Measurements from ENCODE around the gene SP1.
"Not testable (repeated sequence)": the region's sequence is repeated elsewhere in the genome, so short reads cannot be mapped to it uniquely, and the experiment has no call there.

The SP1 gene

DNA sequence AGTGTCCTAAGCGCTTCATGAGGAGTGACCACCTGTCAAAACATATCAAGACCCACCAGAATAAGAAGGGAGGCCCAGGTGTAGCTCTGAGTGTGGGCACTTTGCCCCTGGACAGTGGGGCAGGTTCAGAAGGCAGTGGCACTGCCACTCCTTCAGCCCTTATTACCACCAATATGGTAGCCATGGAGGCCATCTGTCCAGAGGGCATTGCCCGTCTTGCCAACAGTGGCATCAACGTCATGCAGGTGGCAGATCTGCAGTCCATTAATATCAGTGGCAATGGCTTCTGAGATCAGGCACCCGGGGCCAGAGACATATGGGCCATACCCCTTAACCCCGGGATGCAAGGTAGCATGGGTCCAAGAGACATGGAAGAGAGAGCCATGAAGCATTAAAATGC, 31.0 kb downstream of the SP1 start:
- H3K27me3 ChIP-seq (ENCODE audit: control insufficient read depth, insufficient read depth, low read length) = no peaks in the 10 kb centered on the region
- DNase-seq (ENCODE audit: low read depth, low spot score) = no peak
- WGBS (ENCODE audit: insufficient coverage, insufficient read length) = no CpG with 5 or more reads among the region's 5 CpGs
- H3K4me3 ChIP-seq (ENCODE audit: low read length) = no peak overlapping the region
- H3K4me1 ChIP-seq (ENCODE audit: control insufficient read depth, insufficient read depth, low read length) = no peaks in the 10 kb centered on the region; the same call in 1 of the 2 replicates
- H3K36me3 ChIP-seq (ENCODE audit: control insufficient read depth, insufficient read depth, low read length) = peaks cover 9% of the 10 kb centered on the region; the same call in 1 of the 2 replicates
- H3K27ac ChIP-seq (ENCODE audit: low read length) = no peak overlapping the region
- H3K9me3 ChIP-seq (ENCODE audit: control insufficient read depth, insufficient read depth, low read length) = no peaks in the 10 kb centered on the region

DNA sequence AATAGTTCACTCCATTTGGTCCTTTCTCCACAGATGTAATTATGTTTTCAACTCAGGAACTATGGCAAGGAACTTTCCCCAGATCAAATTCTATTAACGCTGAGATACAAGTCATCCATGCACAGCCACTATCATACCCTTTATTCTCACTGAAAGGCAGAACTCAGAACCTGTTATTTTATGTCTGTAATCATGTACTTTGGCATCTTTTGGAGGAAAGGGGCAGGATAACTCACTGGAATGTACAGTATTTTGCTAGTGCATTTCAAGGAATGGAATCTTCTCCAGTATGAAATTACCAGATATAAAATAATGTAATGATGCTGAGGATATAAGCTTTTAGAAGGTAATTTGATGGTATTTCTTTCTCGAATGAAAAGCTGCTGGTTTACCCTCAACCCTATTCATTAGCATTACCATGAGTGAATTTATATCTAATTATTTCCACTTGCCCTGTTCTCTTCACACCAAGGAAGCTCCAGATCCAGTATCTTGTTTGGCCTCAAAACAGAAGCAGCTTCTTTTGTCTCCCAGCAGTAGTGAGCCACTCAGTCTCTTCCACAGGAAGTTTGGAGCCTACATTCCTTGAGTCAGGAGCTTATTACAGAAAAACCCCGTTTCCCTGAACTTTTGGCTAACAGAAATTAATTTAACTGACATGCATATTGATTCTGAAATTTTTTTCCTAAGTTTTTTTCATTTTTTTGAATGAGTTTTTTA, 33.7 kb downstream of the SP1 start:
- H3K27me3 ChIP-seq (ENCODE audit: control insufficient read depth, insufficient read depth, low read length) = no peaks in the 10 kb centered on the region
- no peaks in the 10 kb centered on the region; the same call in 1 of the 2 replicates for H3K4me1 ChIP-seq (ENCODE audit: control insufficient read depth, insufficient read depth, low read length)
- no peaks in the 10 kb centered on the region for H3K9me3 ChIP-seq (ENCODE audit: control insufficient read depth, insufficient read depth, low read length)
- peaks cover 6% of the 10 kb centered on the region; the same call in 1 of the 2 replicates for H3K36me3 ChIP-seq (ENCODE audit: control insufficient read depth, insufficient read depth, low read length)
- WGBS (ENCODE audit: insufficient coverage, insufficient read length) = no CpG with 5 or more reads among the region's 3 CpGs
- no peak for DNase-seq (ENCODE audit: low read depth, low spot score)
- no peak overlapping the region for H3K27ac ChIP-seq (ENCODE audit: low read length)
- no peak overlapping the region for H3K4me3 ChIP-seq (ENCODE audit: low read length)

DNA sequence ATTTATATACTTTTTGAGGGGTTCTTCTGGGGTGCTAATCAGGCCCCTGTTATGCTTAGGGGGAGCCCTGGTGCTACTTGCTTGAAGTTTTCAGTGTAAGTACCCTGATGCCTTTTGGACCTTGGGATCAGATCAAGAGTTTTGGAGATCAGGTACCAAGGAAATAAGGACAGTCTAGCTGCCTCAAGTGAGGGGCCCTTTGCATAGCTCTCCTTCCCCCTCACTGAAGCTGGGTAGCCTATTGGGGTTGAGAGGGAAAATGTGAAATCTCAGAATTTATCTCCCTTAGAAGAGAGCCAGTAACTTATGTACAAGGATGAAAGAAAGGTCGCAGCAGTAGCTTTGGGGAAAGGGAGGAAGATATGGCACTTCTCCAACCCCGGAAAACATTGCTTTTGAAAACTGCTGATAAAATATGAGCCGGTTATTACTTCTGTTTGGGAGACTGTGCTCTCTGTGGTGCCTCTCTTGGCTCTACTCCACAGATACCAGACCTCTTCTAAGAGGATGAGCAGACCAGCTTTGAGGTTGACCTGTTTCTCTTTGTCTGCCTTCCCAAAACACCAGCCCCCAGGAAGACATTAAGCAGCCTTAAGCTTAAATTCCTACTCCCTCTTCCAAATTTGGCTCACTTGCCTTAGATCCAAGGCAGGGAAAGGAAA, 34.9 kb downstream of the SP1 start:
- WGBS (ENCODE audit: insufficient coverage, insufficient read length) = no CpG with 5 or more reads among the region's 3 CpGs
- H3K9me3 ChIP-seq (ENCODE audit: control insufficient read depth, insufficient read depth, low read length) = no peaks in the 10 kb centered on the region
- no peaks in the 10 kb centered on the region for H3K4me1 ChIP-seq (ENCODE audit: control insufficient read depth, insufficient read depth, low read length)
- H3K4me3 ChIP-seq (ENCODE audit: low read length) = no peak overlapping the region
- no peak for DNase-seq (ENCODE audit: low read depth, low spot score)
- no peak overlapping the region for H3K27ac ChIP-seq (ENCODE audit: low read length)
- H3K36me3 ChIP-seq (ENCODE audit: control insufficient read depth, insufficient read depth, low read length) = 0 out of 2 replicates have a peak, but pooled peaks cover 3% of the 10 kb centered on the region
- H3K27me3 ChIP-seq (ENCODE audit: control insufficient read depth, insufficient read depth, low read length) = no peaks in the 10 kb centered on the region

DNA sequence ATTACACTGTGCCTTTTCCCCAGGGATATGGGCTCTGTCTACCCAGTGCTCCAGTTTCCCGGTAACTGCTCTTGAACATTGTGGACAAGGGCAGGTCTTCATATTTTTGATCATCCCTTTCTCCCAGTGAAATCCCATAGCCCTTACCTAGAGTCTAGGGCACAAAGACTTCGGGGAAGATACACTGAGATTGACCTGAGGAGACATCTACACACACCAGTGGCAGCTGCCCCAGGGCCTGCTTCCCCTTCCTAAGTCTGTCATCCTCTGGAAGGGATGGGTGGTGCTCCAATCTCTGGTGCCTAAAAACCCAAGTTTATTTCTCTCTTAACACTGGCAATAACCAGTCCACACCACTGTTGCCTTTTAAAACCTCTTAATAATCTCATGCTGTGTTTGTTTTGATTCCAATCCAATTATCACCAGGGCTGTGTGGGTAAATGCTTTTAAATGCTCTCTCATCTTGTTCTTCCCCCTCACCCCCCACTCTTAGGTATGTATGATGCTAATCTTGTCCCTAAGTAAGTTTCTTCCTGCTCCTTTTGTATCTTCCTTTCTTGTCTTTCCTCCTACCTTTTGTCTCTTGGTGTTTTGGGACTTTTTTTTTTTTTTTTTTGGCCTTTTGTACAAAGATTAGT, 35.9 kb downstream of the SP1 start:
- H3K9me3 ChIP-seq (ENCODE audit: control insufficient read depth, insufficient read depth, low read length); DNase-seq (ENCODE audit: low read depth, low spot score); H3K4me3 ChIP-seq (ENCODE audit: low read length); H3K36me3 ChIP-seq (ENCODE audit: control insufficient read depth, insufficient read depth, low read length); H3K27ac ChIP-seq (ENCODE audit: low read length); H3K4me1 ChIP-seq (ENCODE audit: control insufficient read depth, insufficient read depth, low read length); H3K27me3 ChIP-seq (ENCODE audit: control insufficient read depth, insufficient read depth, low read length): not testable (repeated sequence)
- WGBS (ENCODE audit: insufficient coverage, insufficient read length) = no CpG with 5 or more reads among the region's 2 CpGs

DNA sequence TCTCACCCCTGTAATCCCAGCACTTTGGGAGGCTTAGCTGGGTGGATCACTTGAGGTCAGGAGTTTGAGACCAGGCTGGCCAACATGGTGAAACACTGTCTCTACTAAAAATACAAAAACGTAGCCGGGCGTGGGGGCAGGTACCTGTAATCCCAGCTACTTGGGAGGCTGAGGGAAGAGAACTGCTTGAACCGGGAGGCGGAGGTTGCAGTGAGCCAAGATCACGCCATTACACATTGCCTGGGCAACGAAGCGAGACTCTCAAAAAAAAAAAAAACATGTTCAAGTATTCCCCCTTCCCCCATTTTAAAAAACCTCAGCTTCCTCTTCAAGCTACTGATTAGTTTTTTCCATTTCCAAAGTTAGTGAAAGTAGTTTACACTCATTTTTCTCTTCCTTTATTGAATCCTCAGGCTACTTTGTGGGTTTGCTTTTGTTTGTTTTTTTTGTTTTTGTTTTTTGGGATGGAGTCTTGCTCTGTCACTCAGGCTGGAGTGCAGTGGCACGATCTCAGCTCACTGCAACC, 37.4 kb downstream of the SP1 start:
- not testable (repeated sequence) for H3K27me3 ChIP-seq (ENCODE audit: control insufficient read depth, insufficient read depth, low read length); H3K4me3 ChIP-seq (ENCODE audit: low read length); H3K36me3 ChIP-seq (ENCODE audit: control insufficient read depth, insufficient read depth, low read length); DNase-seq (ENCODE audit: low read depth, low spot score); H3K4me1 ChIP-seq (ENCODE audit: control insufficient read depth, insufficient read depth, low read length); H3K9me3 ChIP-seq (ENCODE audit: control insufficient read depth, insufficient read depth, low read length); H3K27ac ChIP-seq (ENCODE audit: low read length)
- WGBS (ENCODE audit: insufficient coverage, insufficient read length) = no CpG with 5 or more reads among the region's 9 CpGs

DNA sequence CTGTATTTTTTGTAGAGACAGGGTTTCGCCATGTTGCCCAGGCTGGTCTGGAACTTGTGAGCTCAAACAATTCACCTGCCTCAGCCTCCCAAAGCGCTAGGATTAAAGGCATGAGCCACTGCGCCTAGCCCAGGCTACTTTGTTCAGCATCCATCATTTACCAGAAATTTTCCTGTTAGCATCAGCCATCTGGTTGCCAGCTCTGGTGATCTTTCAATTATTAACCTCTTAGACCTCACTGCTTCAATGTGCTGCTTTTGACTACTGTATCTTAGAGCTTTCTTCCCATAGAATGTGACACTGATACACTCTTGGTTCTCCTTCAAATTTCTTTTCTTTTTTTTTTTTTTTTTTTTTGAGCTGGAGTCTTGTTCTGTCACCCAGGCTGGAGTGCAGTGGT, 38.2 kb downstream of the SP1 start:
- no peak for DNase-seq (ENCODE audit: low read depth, low spot score)
- no CpG with 5 or more reads among the region's 3 CpGs for WGBS (ENCODE audit: insufficient coverage, insufficient read length)
- Histone ChIP-seq H3K9me3 (ENCODE audit: control insufficient read depth, insufficient read depth, low read length) (no peaks in the 10 kb centered on the region), H3K4me3 (ENCODE audit: low read length) (no peak overlapping the region), H3K27me3 (ENCODE audit: control insufficient read depth, insufficient read depth, low read length) (no peaks in the 10 kb centered on the region), H3K36me3 (ENCODE audit: control insufficient read depth, insufficient read depth, low read length) (no peaks in the 10 kb centered on the region), H3K27ac (ENCODE audit: low read length) (no peak overlapping the region), H3K4me1 (ENCODE audit: control insufficient read depth, insufficient read depth, low read length) (peaks cover 1% of the 10 kb centered on the region; the same call in 1 of the 2 replicates)

DNA sequence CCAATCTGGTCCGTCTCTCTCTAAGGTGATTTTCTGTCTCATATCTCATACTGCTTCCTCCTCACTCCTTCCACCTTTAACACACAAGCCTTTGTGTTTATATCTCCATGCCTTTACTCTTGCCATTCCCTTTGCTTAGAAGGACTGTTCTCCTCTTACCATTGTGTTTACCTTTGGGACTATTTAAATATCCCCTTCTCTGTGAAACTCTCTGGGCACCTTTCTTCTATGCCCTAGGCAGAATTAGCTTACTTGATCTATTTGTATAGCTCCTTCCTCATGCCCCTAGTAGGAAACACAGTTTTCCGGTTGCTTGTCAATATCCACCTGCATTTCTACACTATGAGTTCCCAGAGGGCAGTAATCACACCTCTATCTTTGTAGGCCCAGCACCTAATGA, 39.8 kb downstream of the SP1 start:
- DNase-seq (ENCODE audit: low read depth, low spot score) = no peak
- WGBS (ENCODE audit: insufficient coverage, insufficient read length) = no CpG with 5 or more reads among the region's 2 CpGs
- Histone ChIP-seq H3K4me3 (ENCODE audit: low read length) (no peak overlapping the region), H3K4me1 (ENCODE audit: control insufficient read depth, insufficient read depth, low read length) (peaks cover 1% of the 10 kb centered on the region; the same call in 1 of the 2 replicates), H3K36me3 (ENCODE audit: control insufficient read depth, insufficient read depth, low read length) (no peaks in the 10 kb centered on the region), H3K27ac (ENCODE audit: low read length) (no peak overlapping the region), H3K27me3 (ENCODE audit: control insufficient read depth, insufficient read depth, low read length) (no peaks in the 10 kb centered on the region), H3K9me3 (ENCODE audit: control insufficient read depth, insufficient read depth, low read length) (no peaks in the 10 kb centered on the region)

DNA sequence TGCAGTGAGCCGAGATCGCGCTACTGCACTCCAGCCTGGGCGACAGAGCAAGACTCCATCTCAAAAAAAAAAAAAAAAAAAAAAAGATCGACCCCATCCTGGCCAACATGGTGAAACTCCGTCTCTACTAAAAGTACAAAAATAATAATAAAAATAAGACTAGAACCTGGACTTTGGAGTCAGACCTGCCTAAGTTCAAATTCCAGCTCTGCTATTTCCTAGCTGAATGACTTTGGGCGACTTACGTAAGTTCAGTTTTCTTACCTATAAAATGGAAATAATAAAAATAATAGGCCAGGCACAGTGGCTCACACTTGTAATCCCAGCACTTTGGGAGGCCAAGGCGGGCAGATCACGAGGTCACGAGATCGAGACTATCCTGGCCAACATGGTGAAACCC, 42.3 kb downstream of the SP1 start:
- not testable (repeated sequence) for H3K4me3 ChIP-seq (ENCODE audit: low read length); DNase-seq (ENCODE audit: low read depth, low spot score); H3K36me3 ChIP-seq (ENCODE audit: control insufficient read depth, insufficient read depth, low read length); H3K27me3 ChIP-seq (ENCODE audit: control insufficient read depth, insufficient read depth, low read length); H3K27ac ChIP-seq (ENCODE audit: low read length); H3K9me3 ChIP-seq (ENCODE audit: control insufficient read depth, insufficient read depth, low read length); H3K4me1 ChIP-seq (ENCODE audit: control insufficient read depth, insufficient read depth, low read length)
- WGBS (ENCODE audit: insufficient coverage, insufficient read length) = no CpG with 5 or more reads among the region's 12 CpGs

DNA sequence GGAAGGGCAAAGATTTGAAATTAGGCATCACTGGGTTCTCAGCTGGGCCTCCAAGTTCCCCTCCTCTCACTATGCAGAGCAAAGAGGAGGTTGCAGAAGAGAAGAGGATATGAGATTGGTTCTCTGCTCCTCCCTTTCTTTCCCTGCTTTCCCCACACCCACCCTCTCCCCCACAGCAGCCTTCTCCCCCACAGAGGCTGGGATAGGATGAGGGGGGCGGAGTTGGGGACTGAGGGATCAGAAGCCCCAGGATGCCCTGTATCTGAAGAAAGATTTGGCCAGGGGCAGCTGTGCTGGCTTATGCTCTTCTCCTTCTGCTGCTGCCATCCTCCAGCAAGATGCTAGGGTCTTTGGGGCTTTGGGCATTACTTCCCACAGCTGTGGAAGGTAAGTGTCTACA, 43.6 kb downstream of the SP1 start, which contains the start of gene AMHR2:
Gene AMHR2 (plus strand): TSS at position 259 of the 400 bp plus-strand sequence. CDS start 80 bp downstream, at position 339.
- no peak within 1 kb of the TSS for H3K27ac ChIP-seq (ENCODE audit: low read length)
- H3K36me3 ChIP-seq (ENCODE audit: control insufficient read depth, insufficient read depth, low read length) = no peaks in the 10 kb centered on the region
- no peak within 1 kb of the TSS for H3K4me3 ChIP-seq (ENCODE audit: low read length)
- peaks cover 1% of the 10 kb centered on the region; the same call in 1 of the 2 replicates for H3K4me1 ChIP-seq (ENCODE audit: control insufficient read depth, insufficient read depth, low read length)
- no peaks in the 10 kb centered on the region for H3K9me3 ChIP-seq (ENCODE audit: control insufficient read depth, insufficient read depth, low read length)
- DNase-seq (ENCODE audit: low read depth, low spot score) = no peak
- WGBS (ENCODE audit: insufficient coverage, insufficient read length) = no CpG with 5 or more reads among the region's 1 CpG
- no peaks in the 10 kb centered on the region for H3K27me3 ChIP-seq (ENCODE audit: control insufficient read depth, insufficient read depth, low read length)
